B cell (primary cell): ENCODE measurements around the gene MEF2C.

Experiments used
- CTCF ChIP-seq: fragments of 200-600 bp; IDR thresholded peaks from one replicate; pipeline ENCODE4 v1.8.0; 2022; ENCODE audit warnings: antibody characterized with exemption, mild to moderate bottlenecking
- EZH2 ChIP-seq: IDR thresholded peaks from 2 replicates; pipeline ENCODE4 v1.6.1; 2012; ENCODE audit warnings: borderline replicate concordance, low read depth, mild to moderate bottlenecking, moderate library complexity, low read length; ENCODE audit not compliant: insufficient read depth, poor library complexity, severe bottlenecking

DNA sequence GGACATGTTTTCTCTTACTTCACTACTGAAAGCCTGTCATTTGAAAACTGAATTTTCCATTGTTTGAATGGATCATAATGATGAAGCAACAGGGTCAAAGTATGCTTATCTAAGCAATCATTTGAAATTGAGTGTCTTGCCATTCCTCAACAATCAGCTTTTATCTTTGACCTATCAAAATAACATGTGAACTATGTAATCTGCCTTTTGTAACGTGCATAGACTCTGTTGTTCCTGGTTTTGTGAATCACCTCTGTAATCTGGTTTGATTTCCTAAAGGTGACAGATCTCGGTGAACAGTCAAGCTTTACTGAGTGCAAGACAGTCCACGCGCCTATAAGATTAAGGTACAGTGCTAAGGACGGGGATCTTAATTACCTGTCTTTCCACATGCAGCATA, 3.3 kb downstream of the MEF2C start:
- TF ChIP-seq CTCF, result no peak
- TF ChIP-seq EZH2, result no peak
